ENCODE measurements around the gene SIRPA. TPM values are rescaled to one million over a fixed set of nuclear protein-coding genes. Genes with fewer than 3 reads are reported as not detected.

The SIRPA gene
- total RNA-seq, 1 donor from 2014 or later = 5.0 TPM

DNA sequence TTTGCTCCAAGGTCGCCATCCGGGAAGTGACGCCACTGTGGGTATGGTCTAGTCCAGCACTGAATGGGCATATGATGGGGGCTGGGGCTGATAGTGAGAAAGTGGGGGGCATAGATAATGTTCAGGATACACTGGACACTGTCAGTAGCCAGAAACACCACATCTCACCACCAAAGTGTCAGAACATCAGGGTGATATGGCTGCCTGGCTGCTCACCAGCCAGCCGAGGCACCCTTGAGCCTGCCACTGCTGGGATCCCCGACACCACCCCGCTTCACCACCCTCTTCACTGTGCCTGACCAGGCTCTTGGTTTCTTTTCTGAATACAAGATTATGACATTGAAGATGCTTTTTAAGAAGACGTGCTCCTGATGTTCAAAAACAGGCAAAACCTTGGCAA lies 46.9 kb downstream of the SIRPA start:
- no peak for DNase-seq (ENCODE audit: low read depth)
- TF ChIP-seq, protein P1, sequence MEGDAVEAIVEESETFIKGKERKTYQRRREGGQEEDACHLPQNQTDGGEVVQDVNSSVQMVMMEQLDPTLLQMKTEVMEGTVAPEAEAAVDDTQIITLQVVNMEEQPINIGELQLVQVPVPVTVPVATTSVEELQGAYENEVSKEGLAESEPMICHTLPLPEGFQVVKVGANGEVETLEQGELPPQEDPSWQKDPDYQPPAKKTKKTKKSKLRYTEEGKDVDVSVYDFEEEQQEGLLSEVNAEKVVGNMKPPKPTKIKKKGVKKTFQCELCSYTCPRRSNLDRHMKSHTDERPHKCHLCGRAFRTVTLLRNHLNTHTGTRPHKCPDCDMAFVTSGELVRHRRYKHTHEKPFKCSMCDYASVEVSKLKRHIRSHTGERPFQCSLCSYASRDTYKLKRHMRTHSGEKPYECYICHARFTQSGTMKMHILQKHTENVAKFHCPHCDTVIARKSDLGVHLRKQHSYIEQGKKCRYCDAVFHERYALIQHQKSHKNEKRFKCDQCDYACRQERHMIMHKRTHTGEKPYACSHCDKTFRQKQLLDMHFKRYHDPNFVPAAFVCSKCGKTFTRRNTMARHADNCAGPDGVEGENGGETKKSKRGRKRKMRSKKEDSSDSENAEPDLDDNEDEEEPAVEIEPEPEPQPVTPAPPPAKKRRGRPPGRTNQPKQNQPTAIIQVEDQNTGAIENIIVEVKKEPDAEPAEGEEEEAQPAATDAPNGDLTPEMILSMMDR (IDR thresholded peaks at IDR 0.05; ENCODE audit: insufficient read depth, low read length, severe bottlenecking) = no peak
- H3K4me3 ChIP-seq (ENCODE audit: low read depth, low read length) = no peak overlapping the region
- no peak for FAIRE-seq
- H3K27me3 ChIP-seq (ENCODE audit: control insufficient read depth, insufficient read depth, low read length) = no peaks in the 10 kb centered on the region
- peaks cover 3% of the 10 kb centered on the region for H3K36me3 ChIP-seq (ENCODE audit: control insufficient read depth, insufficient read depth, low read length)

DNA sequence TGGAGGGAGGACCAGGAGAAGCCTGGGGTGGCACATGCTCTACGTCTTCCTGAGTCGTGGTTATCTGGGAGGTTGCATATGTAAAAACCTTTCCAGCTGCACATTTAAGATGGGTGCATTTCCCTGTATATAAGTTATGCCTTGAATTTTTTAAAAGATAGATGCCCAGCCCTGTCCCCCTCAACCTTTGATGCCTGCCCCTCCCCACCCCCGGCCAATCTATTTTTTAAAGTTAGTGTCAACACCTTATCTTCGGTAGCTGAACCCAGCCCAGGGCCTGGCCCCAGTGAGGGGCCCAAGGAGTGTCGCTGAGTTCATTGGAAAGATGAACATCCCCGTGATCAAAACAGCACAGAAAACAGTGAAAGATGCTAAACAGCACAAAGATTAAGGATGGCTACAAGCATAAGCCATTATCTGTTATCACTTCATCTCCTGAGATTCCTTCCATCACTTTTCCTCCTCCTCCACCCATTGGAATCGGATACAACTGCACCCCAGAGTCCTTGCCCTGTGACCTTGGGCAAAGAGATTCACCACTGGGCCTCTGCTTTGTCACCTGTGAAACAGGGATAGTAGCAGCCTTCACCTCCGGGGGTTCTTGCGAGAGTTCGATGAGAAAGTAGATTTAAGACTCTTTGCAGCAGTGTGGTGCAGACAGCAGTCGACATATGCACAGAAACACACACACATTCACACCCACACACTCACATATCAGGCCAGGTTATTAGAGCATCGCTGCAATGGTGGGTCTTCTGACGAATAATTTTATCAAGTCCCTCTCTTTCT lies 47.5 kb downstream of the SIRPA start:
- Histone ChIP-seq H3K27me3 (ENCODE audit: control insufficient read depth, insufficient read depth, low read length) (no peaks in the 10 kb centered on the region), H3K36me3 (ENCODE audit: control insufficient read depth, insufficient read depth, low read length) (peaks cover 3% of the 10 kb centered on the region), H3K4me3 (ENCODE audit: low read depth, low read length) (no peak overlapping the region)
- TF ChIP-seq, protein P1 (IDR thresholded peaks at IDR 0.05; ENCODE audit: insufficient read depth, low read length, severe bottlenecking) = no peak
- no peak for DNase-seq (ENCODE audit: low read depth)
- FAIRE-seq = no peak

DNA sequence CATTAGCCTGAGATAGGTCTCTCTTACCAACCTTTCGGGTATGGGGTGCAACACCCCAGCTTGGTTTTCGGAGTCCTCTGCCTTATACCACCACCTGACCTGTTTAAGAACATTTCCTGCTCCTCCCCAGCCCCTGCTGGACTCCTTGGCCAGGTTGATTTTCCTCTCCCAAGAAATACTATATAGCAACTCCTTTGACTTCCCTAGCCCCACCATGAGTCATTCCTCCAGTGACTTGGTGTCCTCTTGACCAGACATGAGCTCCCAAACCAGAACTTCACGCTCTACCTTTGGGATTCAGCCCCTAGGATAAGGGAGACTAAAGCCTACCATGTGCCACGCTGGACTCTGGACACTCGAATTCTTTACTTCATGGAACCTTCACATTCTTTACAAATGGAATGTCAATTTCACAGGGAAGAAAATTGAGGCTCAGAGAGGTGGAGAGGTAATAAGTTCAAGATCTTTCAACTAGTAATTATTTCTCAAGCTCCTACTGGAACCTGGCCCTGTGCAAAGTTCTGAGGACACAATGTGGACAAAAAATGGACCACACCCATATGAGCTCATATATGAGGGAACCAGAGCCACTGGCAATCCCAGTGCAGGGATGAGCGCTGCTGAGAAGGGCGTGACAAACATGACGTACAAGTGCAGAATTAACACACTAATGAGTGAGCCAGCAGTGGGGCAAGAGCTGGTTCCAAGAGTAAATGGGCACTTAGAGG lies 48.2 kb downstream of the SIRPA start:
- Histone ChIP-seq H3K36me3 (ENCODE audit: control insufficient read depth, insufficient read depth, low read length) (peaks cover 3% of the 10 kb centered on the region), H3K27me3 (ENCODE audit: control insufficient read depth, insufficient read depth, low read length) (no peaks in the 10 kb centered on the region), H3K4me3 (ENCODE audit: low read depth, low read length) (no peak overlapping the region)
- FAIRE-seq = peak; percentile 95
- TF ChIP-seq, protein P1 (IDR thresholded peaks at IDR 0.05; ENCODE audit: insufficient read depth, low read length, severe bottlenecking) = no peak
- DNase-seq (ENCODE audit: low read depth) = peak; percentile 83

DNA sequence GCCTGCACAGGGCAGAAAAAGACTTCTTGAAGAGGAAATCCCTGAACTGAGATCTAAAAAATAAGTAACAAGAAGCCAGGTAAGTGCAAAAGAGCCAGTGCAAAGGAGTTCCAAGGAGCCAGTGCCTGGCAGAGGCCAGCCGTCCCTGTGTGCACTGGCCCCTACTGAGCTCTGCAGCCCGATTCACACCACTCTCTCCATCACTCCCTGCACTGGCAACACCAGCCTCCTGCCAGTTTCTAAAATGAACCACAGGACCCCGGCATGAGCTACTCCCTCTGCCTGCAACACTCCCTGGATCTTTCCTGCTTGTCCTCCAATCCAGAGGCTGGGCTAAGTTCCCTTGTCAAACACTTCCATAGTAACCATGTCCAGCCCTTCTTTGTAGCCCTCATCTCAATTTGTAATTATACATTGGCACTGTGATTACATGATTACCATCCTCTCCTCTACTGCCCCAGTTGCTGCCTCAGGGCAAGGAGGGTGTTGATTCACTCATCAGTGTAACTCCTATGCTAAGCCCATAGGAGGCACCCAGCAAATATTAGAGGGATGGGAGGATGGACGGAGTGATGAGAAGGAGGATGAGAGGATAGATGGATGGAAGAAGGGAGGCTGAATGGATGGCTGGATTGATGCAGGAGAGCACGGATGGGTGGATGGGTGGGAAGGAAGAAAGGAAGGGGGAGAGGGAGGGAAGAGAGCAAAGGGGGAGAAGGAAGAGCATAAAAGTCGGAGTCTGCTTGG lies 49.3 kb downstream of the SIRPA start:
- Histone ChIP-seq H3K36me3 (ENCODE audit: control insufficient read depth, insufficient read depth, low read length) (no peaks in the 10 kb centered on the region), H3K4me3 (ENCODE audit: low read depth, low read length) (no peak overlapping the region), H3K27me3 (ENCODE audit: control insufficient read depth, insufficient read depth, low read length) (no peaks in the 10 kb centered on the region)
- no peak for FAIRE-seq
- peak; percentile 41 for DNase-seq (ENCODE audit: low read depth)
- TF ChIP-seq, protein P1 (IDR thresholded peaks at IDR 0.05; ENCODE audit: insufficient read depth, low read length, severe bottlenecking) = peak; percentile 8

DNA sequence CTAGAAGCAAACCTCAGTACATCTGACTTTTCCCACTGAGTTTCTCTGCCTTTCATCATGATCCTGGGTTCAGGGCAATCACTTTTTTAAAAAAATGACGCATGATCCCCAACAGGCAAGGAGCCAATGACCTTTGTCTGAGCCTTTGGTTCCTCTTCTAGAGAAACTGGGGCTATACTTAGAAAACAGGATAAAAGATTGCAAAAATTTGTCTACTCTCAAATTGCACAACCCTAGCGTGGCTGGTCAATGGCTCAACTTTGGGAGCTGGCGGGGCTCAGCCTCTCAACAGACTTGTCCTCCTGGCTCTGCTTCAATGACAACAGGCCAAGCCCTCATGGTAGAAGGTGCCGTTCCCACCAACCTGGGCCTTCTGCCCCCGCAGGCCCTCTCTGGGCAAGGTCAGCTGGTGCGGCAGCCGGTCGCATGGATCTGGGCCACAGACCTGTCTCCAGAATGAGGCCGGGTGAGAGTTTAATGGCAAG lies 50.0 kb downstream of the SIRPA start:
- FAIRE-seq (peak; percentile 58), DNase-seq (ENCODE audit: low read depth) (no peak)
- H3K36me3 ChIP-seq (ENCODE audit: control insufficient read depth, insufficient read depth, low read length) = no peaks in the 10 kb centered on the region
- no peaks in the 10 kb centered on the region for H3K27me3 ChIP-seq (ENCODE audit: control insufficient read depth, insufficient read depth, low read length)
- TF ChIP-seq, protein P1 (IDR thresholded peaks at IDR 0.05; ENCODE audit: insufficient read depth, low read length, severe bottlenecking) = no peak
- no peak overlapping the region for H3K4me3 ChIP-seq (ENCODE audit: low read depth, low read length)
